Stimulated activated CD8-positive, alpha-beta memory T cell treated with anti-CD3 and anti-CD28 coated beads, Interleukin-7, amount 100 ng/mL, for 48 hours (primary cell): ENCODE measurements around the gene UFD1.

Experiments
- DNase-seq, 2 donors: peaks; one replicate each; pipeline ENCODE4 v3.0.0-alpha.2; 2020; ENCODE audit warnings: low read depth in 1 of 2; ENCODE audit errors: extremely low read depth in 1 of 2

UFD1 gene

DNA sequence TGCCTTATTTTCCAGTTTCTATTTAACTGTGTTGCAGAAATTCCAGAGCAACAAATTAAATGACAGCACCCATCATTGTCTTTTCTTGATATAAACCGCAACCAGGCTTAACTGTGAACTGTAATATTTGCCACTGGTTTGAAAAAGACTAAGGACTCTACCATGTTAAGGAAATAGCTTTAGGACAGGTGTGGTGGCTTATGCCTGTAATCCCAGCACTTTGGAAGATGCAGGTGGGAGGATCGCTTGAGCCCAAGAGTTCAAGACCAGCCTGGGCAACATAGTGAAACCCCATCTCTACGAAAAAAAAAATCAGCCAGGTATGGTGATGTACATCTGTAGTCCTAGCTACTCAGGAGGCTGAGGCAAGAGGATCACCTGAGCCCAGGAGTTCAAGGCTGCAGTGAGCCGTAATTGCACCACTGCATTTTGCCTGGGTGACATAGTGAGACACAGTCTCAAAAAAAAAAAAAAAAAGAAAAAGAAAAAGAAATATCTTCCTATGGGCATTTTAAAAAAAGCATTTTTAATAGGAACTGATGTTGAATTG lies 76.3 kb downstream of the UFD1 start:
- no peak for DNase-seq

DNA sequence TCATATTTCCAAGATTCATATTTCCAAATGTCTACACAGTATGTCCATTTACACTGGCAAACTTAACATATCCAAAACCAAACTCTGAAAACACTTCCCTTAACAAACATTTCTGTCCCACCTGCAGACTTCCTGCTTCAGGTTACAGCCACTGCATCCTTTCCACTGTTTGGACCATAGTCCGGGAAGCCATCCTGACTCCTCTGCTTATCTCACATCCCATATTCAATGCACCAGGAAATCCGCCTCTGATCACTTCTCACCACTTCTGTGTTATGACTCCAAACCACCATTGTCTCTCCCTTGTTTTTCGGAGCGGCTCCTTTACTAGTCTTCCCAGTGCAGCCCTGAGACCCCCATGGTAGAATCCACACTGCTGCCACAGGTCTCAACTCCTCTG lies 77.5 kb downstream of the UFD1 start:
- DNase-seq: no peak

- no peak for DNase-seq
These were observed 78.1 kb downstream of the UFD1 start for GRCh38 chr22:19400881-19401280.
